HG02870 (cell line): ENCODE measurements around the gene FOXO1.
"Not testable (repeated sequence)": the region's sequence is repeated elsewhere in the genome, so short reads cannot be mapped to it uniquely, and the experiment has no call there.

Experiments used
- ATAC-seq: cut with Tn5 transposase; IDR thresholded peaks from one replicate; pipeline ENCODE4 v1.9.1; 2021; ENCODE audit warnings: mild to moderate bottlenecking, moderate library complexity; ENCODE audit not compliant: unreplicated experiment

The FOXO1 gene

DNA sequence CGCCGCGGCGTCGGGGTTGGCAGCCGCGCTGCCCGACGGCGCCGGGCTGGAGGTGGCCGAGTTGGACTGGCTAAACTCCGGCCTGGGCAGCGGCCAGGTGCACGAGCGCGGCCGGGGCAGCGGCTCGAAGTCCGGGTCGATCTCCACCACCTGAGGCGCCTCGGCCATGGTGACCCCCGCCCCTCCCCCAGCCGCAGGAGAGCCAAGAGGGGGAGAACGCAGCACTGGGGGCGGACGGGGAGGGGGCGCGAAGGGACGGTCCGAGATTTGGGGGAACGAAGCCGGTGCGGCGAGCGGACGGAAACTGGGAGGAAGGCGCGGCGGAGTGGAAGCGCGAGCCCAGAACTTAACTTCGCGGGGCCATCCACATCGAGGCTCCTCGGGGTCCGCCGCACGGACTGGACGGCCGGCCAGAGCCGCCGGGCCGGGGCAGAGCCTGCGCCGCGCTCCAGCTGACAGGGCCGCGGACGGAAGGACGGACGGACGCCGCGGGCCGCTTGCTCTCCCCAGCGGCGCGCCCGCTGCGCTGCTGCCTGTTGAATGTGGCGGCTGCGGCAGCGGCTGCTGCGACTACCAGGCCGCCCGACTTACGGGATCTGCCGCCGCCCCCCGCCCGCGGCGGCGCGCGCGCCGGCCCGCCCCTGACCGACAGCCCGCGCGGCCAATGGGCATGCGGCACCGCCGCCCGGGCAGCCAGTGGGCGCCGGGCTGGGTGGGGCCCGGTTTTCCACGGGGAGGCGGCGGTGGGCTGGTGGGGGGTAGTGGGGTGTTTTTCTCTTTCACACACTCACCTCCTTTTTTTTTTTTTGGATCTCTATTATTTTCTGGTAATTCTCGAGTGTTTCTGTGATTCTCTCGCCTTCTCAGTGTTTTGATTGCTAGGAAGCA, at the start of gene FOXO1:
FOXO1 (minus strand) TSS at position 597 of the 888 bp plus-strand sequence; CDS start at position 168, 429 bp downstream.
- ATAC-seq = peak; percentile 41

DNA sequence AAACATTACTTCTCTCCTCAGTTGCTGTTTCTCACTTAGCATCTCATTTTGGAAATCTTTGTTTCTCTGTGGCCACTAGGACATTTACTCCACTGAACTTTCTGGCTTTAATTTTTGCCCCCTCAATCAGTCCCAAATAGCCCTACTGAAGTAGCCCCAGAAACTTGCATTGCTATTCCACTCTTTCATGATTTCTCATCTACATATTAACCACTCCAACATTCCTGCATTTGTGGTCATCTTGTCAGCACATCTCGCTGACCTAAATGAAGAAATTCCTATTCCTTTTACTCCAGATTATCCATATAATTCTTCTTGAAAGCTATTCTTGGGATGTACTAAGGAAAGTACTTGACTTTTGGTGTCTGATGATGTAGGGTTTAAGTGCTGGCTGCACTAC, 48.0 kb upstream of the FOXO1 start:
- not testable (repeated sequence) for ATAC-seq

DNA sequence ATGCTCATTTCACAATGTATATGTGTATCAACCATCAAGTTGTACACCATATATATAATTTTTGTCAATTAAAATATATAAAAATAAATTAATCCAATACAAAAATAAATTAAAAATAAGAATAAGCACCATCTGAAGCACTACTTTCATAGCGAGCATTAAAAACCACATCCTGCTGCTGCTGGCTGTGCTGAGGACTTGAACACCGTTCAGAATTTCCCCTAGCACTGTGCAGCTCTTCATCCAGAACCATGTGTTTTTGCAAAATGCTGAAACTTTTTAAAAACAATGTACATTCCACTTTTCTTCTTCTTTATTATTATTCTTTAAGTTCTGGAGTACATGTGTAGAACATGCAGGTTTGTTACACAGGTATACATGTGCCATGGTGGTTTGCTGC, 40.0 kb upstream of the FOXO1 start:
- ATAC-seq = no peak

DNA sequence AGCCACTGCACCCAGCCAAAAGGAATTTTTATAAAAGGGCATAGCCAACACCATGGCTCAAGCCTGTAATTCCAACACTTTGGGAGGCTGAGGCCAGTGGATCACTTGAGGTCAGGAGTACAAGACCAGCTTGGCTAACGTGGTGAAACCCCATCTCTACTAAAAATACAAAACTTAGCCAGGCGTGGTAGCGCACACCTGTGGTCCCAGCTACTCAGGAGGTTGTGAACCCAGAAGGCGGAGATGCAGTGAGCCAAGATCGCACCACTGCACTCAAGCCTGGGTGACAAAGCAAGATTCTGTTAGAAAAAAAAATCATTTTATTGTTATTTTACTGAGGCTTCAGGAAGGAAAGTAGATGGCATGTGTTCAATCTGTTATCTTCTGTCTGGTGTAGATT, 31.3 kb upstream of the FOXO1 start:
- ATAC-seq = peak; percentile 64

DNA sequence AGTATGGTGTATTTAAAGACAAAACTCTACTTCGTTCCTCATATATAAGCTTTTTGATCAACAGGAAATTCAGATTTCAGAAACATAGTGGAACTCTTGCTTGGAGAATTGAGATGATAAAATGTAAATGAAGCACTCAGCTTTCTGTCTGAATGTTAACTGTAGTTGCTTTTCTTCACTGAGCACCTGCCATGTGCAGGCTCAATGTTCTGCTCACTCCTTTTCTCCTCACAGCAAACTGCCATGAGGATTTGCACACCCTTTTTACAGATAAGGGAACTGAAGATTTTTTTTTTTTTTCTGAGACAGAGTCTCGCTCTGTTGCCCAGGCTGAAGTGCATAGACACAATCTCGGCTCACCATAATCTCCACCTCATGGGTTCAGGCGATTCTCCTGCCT, 28.0 kb upstream of the FOXO1 start:
- no peak for ATAC-seq

DNA sequence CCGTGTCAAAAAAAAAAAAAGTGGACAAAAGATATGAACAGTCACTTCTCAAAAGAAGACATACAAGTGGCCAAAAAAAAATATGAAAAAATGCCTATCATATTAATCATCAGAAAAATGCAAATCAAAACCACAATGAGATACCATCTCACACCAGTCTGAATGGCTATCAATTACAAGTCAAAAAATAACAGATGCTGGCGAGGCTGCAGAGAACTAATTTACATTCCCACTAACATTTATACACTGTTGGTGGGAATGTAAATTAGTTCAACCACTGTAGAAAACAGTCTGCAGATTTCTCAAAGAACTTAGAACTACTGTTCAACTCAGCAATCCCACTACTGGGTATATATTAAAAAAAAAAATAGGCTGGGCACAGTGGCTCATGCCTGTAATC, 26.5 kb upstream of the FOXO1 start:
- peak; percentile 41 for ATAC-seq

DNA sequence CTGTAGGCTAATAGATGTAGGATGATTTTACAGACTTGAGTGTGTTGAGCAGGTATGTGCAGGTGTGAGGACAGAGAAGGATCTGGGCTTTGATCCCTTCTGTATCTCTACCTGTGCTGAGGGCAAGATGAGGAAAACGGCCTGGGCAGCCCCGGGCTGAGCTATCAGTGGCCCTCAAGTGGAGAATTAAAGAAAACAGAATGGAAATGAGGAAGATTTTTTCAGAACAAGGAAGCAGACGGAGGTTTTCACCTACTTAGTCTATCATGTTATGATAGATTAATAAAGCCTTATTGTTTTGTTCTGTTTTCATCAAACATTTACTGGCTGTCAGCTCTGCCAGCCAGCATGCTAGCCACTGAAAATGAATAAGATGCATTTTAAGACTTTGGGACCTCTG, 22.3 kb upstream of the FOXO1 start:
- no peak for ATAC-seq

DNA sequence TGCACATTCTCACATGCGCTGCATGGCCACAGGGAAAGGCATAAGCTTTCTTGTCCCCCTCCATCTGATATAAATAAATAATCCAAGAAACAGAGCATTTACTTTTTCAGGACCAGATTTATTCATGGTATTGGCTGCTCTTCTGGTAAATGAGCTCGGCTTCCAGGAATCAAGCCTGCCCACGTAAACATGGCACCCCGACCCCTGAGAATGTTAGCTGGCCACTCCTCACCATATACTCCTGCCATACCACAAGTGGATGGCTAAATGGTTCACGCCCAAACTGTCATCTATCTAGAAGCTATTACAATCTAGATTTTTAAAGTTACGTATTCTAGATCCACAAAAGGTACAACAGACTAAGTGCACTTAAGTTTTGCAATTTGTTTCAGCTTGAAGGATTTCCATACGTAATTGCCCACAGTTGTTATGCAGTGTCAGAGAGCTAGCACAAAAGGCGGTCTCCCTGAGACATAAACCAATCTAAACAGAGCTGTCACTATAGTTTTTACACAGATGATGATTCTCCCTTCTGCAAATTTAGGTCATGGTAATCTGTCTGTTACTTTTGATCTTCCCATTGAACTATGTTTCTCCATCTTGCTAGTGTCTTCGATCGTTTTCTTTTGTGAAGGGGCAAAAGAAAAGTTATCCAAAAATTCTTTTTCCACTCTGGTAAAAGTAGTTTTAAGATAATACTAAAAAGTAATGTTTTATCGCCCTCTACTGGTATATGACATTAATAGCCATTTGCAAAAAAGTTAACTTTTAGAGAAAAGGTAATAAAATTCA, 16.2 kb upstream of the FOXO1 start:
- no peak for ATAC-seq

DNA sequence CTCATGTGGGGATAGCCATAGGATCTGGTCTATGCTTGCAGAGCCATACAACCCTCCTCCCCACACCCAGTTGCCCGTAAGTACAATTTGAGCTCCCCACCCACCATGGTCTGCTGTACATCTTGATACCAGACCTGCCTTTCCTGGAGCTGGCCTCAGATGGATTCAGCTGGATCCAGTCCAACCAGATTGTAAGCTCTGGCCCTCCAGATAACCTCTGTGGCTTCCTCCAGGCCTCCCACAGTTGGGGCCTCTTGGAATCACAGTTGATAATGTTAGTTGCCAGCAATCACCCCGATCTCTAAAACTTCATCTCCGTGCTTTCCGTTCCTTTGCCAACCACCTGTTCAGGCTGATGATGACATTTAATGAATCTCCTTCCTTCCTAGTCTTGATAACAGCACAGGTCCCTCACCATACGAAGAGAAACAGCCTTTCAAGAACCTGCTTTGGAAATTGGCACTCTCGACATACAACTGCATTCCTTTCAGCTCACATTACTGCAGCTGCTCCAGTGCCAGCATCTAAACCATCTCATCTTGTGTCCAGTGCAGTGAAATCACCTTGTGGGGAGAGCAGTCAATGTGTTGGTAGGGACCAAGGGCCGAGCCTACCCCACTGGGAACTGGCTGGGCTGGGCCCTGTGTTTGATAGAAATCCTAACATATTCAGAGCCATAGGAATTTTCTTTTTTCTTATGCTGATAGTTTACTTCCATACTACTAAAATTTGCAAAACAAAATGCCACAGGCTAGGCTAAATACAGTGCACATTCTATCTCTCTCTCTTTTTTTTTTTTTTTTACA, 15.1 kb upstream of the FOXO1 start:
- ATAC-seq = no peak

DNA sequence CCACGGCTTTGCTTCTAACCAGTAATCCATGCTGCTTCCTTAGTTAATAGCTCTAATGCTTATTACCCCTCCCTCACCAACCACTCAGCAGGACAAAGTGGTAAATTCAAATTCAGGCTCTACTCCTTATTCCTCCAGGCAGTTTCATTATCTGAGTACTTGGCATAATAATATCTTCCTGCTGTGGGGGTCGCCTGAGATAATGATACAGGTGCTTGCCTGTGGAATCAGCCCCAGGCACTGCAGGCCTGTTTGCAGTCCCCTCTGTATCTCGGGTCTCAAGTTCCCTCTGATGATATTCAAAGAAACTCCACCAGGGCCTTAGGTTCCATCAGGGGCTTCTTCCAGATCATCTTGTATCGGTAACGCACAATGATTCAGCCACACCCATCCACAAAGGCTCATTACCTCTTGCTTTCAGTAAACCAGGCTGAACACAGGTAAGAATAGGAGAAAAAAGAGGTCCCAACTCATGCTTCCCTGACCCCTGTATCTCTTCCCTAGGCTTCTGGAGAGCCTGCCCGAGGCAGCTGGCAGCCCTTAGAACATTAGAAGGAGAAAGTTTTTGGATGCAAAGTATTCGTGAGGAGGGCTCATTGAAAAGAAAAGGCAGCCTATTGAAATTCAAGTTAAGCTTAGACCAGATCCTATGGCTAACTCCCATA, 14.3 kb upstream of the FOXO1 start:
- no peak for ATAC-seq

DNA sequence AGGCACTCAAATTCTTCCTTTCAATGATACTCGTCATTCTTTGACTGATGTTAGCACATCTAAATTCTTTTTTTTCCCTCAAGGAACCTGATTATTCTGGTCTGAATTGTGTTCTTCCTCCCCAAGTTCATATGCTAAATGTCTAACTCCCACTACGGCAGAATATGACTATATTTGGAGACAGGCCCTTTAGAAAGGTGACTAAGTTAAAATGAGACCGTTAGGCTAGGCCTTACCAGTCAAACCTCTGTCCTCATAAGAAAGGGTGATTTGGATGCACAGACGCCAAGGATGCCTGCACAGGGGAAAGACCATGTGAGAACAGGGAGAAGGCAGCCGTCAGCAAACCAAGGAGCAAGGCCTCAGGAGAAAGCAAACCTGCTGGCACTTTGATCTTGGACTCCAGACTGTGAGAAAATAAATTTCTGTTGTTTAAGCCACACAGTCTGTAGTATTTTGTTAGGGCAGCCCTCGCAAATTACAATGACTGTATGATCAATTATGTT, 13.1 kb upstream of the FOXO1 start:
- no peak for ATAC-seq

DNA sequence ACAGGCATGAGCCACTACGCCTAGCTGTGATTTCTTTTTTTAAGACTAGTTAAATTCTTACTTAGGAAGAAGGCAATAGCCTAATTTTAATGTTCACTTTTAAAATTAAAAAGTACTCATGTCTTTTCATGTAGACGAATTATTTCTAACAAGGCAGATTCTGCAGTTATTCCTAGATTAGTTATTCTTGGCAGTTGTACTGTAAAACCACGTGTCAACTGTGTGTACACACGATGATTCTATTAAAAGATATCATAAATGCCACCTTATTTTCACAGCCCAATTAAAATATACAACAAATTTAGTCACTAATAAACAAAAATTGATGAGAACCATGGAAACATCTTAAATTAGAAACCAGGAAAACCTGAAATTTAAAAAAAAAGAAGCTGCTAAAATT, 10.6 kb upstream of the FOXO1 start:
- no peak for ATAC-seq

DNA sequence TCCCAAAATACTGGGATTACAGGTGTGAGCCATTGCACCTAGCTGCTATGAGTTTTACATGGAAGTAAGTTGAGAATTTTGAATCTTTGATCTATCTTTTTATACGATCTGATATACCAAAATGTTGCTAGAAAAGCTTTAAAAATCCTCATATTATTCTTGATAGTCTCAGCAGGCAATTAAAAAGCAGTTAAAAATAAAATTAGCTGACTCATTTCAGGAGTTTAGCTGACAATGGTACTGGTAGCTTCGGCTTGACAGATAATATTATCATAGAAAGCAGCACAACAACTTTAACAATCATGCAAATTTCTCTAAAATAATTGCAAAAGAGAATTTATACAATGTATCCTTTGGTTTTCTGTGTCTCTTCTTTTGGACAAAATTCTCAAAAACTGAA, 9.6 kb upstream of the FOXO1 start:
- no peak for ATAC-seq

DNA sequence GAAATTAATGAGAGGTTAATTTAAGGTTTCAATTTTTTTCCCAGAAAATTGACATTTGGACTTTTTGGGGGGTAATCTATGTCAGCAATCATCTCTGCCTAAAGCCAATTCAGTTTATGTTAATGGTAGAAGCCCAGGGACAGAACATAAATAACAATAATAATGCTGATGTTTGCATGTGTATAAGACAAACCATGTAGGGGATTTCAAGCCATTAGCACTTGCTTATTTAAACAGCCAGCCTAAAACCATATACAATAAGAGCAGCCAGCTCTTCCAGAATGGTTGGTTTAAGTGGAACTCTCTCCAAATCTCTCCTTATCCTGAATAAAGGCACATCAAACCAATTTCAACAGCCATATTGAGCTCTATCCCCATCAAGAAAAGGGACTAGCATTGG, 7.0 kb upstream of the FOXO1 start:
- ATAC-seq = no peak

DNA sequence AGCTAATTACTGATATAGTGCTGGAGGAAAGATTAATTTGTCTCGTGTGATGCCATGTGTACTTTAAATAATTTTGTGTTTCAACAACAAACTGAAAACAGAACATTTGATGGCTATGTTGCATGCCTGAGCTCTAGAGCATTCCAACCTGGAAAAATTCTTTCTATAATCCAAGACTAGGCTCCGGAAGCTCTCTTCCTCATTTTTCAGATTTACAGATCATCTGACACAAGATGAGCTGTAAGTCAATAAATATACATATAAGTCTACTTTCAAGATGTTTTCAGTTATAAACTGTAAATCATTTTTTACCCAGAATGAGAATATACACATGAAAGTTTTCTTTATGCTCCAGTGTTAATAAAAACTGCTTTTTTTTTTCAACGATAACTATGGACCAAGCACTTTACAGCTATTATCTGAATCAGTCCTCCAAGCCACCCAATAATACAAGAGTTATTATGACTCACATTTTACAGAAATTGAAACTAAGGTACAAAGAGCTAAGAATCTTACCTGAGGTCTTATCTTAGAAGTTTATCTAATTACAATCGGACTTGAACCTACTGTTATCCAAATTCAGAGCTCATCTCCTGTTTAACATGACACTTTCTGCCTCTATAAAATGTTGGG, 6.4 kb upstream of the FOXO1 start:
- ATAC-seq = no peak

DNA sequence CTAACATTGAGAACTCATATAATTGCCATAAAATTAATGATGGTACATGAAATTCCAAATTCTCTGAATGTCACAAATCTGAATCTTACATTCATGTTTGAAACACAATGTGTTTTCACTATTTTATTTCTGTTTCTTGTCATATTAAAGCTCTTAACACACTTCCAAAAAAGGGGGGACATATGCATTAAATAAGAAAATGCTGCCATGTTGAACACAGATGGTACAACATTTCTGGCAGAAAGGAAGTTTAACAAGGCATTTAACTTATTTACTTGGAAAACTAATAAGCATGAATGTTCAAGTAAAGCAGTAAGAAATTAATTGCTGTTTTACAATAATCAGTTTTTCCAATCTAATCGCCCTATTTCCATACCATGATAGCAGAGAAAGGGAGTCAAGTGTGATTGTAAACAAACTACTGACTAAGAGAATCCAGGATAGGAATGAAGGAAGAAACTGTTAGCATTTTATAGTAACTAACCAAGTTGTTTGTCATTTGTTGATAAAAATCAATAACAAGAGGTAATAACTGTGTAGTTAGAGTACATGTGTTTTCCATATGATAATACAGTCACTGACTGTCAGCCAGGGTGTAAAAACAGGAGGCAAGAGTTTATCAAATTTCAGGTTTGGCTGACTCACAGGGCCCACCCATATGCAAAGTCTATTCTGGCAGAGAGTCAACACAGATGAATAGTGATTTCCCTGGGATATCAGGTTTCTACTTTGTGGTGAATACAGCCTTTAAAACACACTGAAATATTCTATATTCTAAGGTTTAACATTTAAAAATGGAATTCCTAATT, 5.7 kb upstream of the FOXO1 start:
- no peak for ATAC-seq

DNA sequence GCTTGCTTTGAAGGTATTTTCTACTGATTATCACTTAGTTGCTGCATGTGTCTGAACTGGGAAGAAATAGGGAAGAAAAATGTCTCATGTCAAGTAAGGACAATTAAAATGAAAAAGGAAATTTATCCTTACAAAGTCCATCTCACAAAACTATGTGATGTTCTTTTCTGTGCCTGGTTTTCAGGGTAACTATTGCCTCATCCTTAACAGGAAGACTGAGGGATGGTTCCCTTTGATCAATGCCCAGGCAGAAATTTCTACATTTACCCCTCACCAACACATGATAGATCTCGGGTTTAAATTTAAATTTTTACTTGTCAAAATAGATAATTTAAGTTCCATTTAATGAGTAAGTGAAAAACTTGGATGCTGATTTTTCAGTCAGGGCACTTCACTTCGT, 3.9 kb upstream of the FOXO1 start:
- ATAC-seq = no peak

DNA sequence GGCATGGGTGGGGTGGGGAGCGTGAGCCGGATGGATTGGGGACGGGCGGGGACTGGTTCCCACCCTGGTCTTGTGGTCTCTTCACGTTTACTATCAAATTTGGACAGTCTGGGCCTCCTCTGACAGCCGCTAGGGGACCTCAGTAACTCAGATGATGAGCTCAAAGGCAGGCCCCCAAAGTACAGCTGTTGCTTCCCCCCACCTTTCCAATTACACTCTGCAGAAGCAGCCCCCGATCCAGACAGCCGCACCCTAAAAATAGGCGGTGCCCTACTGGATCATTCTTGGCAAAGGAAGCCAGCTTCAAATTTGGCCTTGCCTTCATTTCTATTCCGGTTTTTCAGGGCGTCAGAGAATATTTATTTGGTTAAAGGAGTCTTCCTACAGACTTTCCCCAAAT, 1.9 kb upstream of the FOXO1 start:
- no peak for ATAC-seq

DNA sequence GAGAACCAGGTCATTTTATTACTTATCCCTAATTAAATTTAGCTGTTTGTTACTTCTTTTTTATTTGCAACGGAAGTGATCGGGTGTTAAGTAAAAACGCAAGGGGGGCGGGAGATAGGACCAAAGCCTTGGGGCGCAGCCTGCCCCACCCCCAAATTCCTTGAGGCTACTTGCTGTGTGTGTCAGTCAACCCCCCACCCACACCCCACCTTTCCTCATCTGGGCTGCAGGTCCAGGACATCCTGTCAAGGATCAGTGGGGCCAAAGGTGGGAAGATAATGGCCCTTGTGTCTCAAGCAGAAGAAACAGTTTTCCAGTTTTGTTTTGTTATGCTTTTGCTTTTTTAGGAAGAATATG, 1.2 kb upstream of the FOXO1 start:
- ATAC-seq = no peak
